Lower leg skin (tissue), 3 donors: Measurements from ENCODE around the gene TMEM63A.

Experiments used
- POLR2A ChIP-seq, 2 donors: fragments of 450-650 bp; IDR thresholded peaks; one replicate each; pipeline ENCODE4 v1.6.1; 2016 to 2017; ENCODE audit warnings: antibody characterized with exemption in 2 of 2, mild to moderate bottlenecking in 1 of 2, moderate library complexity in 1 of 2
- TF ChIP-seq, protein P1 (sequence below), 3 donors: fragments of 450-650 bp; IDR thresholded peaks; one replicate each; pipeline ENCODE4 v1.5.1; 2016; ENCODE audit warnings: antibody characterized with exemption in 3 of 3, mild to moderate bottlenecking in 3 of 3, moderate library complexity in 2 of 3

DNA sequence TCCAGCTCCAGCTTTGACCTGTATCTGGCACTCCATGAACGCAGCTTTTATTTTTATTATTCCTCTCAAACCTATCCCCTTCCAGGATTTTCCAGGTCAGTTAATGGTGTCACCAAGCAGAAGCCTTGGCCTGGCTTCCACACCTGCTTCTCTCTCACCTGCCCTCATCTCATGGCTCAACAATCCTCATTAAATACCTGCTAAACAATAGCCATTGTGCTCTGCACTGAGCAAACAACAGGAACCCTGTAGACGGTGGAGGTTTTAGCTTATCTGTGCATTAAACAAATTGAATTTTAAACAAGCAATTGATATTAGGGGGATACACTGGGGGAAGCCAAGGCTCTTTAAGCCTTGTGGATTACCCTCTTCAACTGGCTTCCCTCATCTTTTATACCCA, 26.6 kb upstream of the TMEM63A start:
- TF ChIP-seq, protein P1, sequence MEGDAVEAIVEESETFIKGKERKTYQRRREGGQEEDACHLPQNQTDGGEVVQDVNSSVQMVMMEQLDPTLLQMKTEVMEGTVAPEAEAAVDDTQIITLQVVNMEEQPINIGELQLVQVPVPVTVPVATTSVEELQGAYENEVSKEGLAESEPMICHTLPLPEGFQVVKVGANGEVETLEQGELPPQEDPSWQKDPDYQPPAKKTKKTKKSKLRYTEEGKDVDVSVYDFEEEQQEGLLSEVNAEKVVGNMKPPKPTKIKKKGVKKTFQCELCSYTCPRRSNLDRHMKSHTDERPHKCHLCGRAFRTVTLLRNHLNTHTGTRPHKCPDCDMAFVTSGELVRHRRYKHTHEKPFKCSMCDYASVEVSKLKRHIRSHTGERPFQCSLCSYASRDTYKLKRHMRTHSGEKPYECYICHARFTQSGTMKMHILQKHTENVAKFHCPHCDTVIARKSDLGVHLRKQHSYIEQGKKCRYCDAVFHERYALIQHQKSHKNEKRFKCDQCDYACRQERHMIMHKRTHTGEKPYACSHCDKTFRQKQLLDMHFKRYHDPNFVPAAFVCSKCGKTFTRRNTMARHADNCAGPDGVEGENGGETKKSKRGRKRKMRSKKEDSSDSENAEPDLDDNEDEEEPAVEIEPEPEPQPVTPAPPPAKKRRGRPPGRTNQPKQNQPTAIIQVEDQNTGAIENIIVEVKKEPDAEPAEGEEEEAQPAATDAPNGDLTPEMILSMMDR (IDR thresholded peaks at IDR 0.05), result no peak
- no peak for TF ChIP-seq POLR2A (IDR thresholded peaks at IDR 0.05)
